Stimulated activated naive CD8-positive, alpha-beta T cell treated with anti-CD3 and anti-CD28 coated beads, Interleukin-15, Interleukin-2, amounts not matched to agents 100 U/mL and 50 U/mL, for 24 hours (primary cell): ENCODE data around the gene PIAS4.
A peak's percentile ranks its signal among the peaks of the same experiment; 100 is the strongest.

Experiments
- ATAC-seq: fragments of 150-1000 bp; cut with Tn5 transposase; one replicate; pipeline ENCODE4 v1.10.0; 2021
- DNase-seq: peaks from one replicate; pipeline ENCODE4 v3.0.0; 2021

PIAS4 gene

DNA sequence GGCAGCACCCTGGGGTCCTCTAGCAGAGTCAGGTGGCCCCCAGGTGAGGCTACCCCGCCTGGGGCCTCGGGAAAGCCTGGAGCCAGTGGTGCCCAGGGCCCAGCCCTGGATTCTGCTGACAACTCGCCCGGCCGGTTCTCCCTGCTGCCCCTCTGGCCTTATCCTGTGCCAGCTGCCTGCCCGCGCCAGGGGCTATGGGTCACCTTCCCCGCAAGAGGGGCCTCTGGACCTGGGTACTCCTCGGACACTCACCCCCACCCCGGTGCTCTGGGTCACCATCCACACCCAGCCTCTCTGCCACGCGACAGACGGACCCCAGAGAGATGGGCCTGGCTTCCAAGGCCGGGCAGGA is 35.2 kb downstream of the PIAS4 start:
- DNase-seq, result no peak
- ATAC-seq, result no peak

DNA sequence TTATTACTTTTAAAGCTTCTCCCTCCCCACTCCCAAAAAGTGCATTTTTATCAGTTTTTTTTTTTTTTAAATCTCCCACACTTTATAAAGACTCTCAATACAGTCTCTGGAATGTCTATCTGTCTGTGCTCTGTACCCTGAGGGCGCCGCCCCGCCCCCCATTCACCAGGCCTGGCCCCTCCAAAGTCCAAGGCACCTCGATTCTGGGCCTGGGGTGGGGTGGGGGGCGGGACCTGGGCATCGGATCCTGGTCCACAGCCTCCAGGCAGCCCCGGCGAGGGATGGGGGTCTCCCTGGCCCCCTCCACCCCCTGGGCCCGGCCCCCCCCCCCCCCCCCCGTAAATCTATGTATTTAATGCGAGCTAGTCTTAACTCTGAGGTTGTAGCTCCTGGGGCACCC is 35.9 kb downstream of the PIAS4 start:
- ATAC-seq, result no peak

DNA sequence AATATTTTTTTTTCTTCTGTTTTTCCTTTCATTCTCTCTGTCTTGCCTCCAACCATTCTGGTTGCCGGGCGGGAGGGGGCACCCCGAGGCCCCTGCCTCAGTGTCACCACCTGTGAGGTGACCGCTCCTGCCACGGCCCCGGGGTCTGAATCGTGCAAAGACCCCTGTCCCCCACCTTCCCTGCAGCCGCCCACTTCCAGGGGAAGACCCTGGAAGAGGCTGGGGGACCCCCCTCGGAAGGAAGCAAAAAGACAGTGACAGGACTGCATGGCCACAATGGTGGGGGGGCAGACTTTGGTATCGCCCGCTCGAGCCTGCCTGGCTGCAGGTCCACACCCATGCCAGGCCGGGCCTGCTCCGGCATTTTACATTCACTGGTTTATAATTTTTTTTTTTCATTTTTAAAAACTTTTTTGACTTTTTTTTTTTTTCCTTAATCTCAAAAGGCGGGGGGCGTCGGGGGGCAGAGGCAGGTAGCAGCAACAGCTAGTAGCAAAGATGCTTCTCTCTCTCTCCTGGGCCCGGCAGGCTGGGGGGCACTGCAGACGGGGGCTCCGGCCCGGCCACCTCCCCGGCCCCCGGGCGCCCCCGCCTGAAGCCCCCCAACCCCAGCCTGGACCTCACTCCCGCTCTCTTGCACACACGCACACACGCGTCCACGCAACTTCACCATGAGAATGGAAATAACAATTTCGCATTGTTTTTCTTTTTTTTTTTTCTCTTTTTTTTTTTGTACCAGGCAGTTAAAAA is 36.6 kb downstream of the PIAS4 start:
- ATAC-seq (no peak), DNase-seq (no peak)

More for the DNA sequence above, 35.9 kb downstream of the PIAS4 start:
- no peak for DNase-seq

DNA sequence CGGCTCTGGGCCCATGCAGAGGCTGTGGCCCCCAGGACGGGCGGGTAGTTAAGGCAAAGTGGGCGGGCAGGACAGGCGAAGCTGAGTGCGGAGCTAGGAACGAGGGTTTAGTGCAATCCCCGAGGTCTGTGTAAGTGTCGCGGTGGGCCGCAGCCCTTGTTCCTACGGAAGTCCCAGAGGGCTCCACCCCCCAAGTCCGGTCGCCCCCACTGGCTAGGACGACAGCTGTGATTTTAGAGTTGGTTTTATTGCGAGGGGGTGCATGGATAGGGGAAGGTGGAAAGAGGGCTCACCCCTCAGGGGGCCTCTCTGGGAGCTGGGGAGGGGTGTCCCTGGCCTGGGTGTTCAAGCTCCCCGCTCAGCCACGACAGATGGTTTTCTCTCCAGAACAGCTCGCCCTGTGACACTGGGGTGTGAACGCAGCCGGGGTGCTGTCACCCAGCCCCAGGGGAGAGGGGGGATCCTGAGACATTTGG is 37.5 kb downstream of the PIAS4 start:
- ATAC-seq (no peak), DNase-seq (no peak)

DNA sequence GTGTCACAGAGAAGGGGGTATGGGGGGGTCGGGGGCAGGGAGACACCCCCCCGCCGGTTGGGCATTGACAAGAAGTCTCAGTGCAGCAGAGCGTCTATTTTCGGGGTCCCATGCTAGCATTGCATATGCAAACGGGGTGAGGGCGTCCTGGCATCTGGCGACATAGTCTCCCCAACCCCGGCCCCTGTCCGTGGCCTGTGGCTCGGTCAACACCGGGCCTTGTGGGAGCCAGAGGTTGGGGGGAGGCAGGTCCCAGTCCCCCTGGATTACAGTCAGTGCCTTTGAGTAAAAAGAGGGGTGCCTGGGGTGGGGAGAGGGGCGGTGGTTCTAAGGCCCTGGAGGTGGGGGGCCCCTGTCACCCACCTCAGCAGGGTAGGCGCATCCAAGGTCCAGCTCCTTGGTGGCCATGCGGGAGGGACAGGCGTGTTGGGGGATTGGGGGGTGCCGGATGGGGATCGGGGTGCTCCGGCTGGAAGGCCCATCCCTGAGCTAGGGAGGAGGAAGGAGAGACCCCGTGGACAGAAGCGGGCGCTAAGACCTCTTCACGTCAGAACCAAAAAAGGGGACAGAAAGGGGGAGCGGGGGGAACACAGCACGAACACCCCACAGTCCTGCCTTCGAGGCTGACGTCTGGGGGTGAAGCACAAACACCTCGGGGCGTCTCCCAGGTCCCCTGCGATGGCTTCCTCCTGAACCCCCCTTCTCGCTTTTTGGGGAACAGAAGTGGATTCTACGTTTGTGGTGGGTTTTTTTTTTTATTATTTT is 38.2 kb downstream of the PIAS4 start:
- DNase-seq (no peak), ATAC-seq (no peak)

DNA sequence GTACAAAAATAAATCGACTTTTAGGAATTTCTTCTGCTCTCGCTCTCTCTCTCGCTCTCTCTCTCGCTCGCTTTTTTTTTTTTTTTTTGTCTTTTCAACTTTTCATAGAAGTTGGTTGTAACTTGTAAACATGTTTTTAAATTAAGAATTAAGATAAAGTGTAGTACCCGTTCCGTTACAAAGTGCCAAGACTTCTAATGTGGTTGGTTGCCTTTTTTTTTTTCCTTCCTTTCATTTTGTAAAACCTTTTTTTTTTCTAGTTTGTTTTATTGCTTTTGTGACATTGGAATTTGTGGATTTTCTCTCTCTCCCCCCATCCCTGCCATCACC is 38.8 kb downstream of the PIAS4 start:
- no peak for DNase-seq
- ATAC-seq, result no peak

DNA sequence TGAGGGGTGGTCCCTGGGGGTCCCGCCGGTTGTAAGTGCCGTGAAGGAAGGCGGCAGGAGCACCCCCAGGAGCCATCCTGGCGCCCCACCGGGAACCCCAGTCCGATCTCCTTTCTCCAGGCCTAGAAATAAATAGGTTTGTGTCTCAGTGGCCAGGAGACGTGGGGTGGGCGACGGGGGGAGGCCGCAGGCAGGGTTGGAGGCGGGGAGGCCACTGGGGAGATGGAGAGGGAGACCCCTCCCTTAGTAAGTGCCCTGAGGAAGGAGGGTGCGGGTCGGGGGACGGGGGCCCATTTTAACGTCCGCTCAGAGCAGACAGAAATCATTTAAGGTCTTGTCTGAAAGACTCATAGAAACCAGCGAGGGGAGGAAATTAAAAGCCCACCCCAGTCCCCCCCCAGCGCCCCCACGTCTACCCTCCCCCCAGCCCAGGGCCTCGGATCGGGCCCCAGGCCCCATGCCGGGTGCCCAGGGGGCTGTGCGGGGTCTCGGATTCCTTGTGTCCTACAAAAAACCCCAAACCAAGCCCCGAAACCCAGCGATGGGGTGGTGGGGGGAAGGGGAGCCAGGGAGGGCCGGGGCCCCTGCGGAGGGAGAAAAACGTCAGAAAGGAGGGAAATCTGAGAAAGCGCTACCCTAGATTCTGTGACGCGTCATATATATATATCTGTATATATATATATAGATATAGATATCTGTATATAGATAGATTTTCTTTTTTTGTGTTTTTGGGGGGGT is 39.6 kb downstream of the PIAS4 start:
- no peak for ATAC-seq
- no peak for DNase-seq

DNA sequence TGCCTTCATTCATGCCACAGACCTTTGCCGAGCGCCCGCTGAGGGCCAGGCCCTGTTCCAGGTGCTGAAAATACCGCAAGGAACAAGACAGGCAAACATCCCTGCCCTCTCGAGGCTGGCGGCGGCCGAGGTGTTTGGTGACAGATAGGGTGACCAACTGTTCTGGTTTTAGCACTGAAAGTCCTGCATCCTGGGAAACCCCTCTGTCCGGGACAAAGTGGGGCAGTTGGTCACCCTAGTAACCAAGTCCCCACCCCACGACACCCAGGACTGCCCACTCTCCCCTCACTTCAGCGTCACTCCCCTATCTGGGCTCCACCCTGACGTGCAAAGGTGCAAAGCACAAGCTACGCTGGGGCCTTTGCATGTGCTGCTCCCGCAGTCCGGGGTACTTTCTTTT is 41.9 kb downstream of the PIAS4 start:
- ATAC-seq (no peak), DNase-seq (no peak)

DNA sequence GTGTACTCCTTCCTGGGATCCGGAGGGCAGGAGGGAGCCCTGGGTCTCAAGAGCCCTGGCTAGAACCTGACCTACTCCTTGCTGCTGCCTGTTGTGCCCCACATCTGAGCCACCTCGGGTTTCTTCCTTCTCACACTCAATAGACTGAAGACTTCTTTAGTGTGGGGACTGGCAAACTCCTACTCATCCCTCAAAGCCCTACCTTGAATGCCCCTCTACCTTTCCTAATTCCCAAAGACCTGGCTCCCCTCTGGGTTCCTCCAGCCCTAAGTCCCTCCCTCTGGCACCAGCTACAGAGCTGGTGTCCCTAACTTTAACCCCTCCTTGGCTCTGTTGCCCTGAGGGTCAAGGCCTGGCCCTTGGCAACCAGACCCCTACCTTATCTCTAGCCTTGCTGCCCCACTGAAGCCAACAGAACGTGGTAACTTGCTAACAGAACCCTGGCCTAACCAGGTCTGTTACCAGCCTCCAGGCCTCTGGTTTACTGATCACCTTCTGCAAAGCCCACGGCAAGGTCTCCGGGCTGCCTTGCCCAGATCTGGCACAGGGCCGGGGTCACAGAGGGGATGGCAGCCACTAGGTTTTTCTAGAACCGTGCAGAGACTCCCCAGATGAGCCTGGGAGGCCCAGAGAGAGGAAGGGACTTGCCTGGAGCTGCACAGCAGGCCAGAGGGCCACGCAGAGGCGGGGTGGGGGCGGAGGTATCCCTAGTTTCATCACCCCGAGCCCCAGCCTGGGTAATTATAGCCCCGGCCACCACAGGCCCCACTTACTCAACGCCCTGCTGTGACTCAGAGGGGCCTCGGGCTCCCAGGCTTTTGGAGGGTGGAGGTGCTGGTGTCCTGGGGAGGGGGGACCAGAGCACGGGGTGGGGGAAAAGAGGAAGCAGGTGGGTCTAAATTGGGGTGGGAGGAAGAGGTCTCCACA is 43.9 kb downstream of the PIAS4 start:
- ATAC-seq, result peak; percentile 78
- DNase-seq, result peak; percentile 69

GRCh38 chr19:4052114-4052992 is 44.8 kb downstream of the PIAS4 start:
- no peak for DNase-seq
- peak; percentile 24 for ATAC-seq

DNA sequence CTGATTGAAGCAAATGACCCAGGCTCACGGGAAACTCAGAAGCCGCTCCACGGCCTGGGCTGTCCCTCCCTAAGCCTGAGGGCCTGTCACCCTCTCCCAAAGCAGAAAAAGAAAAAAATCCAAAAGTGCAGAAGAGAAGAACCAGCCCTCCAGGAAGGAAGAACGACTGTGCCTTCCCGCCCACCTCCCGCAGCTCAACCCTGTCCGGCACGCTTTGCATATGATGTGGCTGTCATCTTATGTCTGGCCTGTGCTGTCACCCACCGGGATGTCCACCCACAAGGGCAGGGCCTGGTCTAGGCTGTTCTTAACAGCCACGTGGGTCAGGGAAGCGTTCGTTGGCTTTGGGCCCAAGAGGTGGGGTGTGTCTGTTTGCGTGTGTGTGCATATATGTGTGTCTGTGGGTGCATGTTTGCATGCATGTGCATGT is 45.5 kb downstream of the PIAS4 start:
- ATAC-seq (no peak), DNase-seq (no peak)

- no peak for ATAC-seq
- DNase-seq, result no peak
These were observed 46.1 kb downstream of the PIAS4 start for GRCh38 chr19:4053423-4054324.

DNA sequence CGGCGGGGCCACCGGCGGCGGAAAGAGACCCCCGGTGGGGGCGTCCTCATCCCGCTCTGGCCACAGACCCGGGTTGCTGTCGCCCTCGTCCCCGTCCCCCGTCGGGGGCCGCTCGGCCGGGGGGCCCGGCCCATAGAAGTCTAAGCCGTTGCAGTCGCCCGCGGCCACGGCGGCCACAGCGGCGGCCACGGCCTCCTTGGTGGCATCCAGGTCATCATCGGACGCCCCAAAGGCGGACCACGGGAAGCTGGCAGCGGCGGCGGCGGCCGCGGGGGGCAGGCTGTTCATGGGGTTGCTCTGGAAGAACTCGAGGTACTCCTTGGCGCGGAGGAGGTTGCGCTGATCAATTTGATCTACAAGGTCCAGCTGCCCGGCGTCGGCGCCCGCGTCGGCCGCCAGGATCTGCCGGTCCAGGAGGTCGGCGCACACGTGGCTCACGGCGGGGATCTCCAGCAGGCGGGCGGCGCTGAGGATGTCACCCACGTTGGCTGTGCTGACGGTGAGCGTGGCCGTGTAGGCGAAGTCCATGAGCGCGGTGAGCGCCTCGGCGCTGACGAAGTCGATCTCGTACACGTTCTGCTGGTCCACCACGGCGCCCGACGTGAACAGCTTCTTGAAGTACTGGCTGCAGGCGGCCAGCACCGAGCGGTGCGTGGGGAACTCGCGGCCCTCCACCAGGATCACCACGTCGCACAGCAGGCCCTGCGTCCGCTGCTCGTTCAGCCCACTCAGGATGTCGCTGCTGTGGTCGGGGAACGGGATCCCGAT is 47.1 kb downstream of the PIAS4 start:
- DNase-seq (no peak), ATAC-seq (no peak)

- no peak for ATAC-seq
- DNase-seq, result no peak
These were observed 47.6 kb downstream of the PIAS4 start for GRCh38 chr19:4055209-4055552.

GRCh38 chr19:4057931-4058692 is 50.6 kb downstream of the PIAS4 start:
- DNase-seq, result peak; percentile 84
- ATAC-seq, result peak; percentile 62

DNA sequence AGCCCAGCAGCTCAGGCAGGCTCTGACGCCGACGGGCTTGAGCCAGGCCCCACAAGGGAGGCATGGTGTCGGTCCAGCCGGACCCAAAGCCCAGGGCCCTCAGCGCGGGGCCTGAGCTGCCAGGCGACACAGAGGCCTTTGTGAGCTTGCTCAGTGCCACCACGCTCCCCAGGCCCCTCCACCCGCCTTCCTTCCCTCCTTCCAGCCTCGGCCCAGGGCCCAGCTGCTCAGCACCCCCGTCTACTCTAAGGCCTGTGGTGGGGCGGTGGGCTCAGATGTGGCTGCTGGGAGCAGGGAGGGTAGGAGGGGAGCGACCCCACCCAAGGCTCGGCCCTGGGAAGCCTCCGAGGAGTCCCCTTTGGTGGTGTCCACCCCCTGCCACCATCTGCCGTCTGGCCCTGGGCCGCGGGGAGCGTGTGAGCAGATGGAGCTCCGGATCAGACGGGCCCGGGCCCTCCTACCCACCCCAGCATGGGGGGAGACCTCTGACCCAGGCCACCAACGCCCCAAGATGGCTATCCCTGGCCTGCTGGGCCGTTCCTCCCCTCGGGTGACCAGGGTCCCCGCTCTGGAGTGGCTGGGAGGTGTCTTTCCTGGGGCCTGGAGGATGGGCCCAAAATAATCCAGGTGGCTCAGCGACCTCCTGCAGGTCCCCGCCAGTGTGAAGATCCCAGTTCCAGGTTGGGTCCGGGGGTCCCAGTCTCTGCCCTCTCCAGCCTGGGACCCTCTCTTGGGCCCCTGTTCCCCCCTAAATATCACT is 51.3 kb downstream of the PIAS4 start:
- no peak for DNase-seq
- no peak for ATAC-seq

DNA sequence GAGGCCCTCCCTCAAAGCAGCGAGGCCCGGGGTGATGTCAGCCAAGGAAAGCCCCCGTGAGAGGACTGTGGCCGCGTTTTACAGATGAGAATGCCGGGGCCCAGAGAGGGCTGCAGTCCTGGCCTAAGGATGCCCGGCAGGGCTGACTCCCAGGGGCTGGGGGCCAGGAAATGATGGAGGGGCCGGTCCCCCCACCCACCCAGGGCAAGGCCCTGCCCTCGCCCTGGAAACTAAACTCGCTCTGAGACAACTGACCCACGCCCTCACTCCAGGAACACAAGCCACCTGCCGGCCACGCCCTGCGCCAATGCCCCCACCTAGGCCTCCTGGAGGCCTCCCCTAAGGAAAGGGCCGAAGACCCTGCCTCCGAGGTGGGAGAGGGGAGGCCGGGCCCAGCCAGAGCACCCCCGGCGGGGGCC is 51.9 kb downstream of the PIAS4 start:
- no peak for ATAC-seq
- DNase-seq, result peak; percentile 19
